COLO668 (cell line): ENCODE measurements around the gene TMEM106C.
"Not testable (repeated sequence)": the region's sequence is repeated elsewhere in the genome, so short reads cannot be mapped to it uniquely, and the experiment has no call there.

ENCODE experiments used
- DNase-seq: peaks from one replicate; lab custom pipeline; 2025; ENCODE audit not compliant: unreplicated experiment; lab: John Stamatoyannopoulos, UW

The TMEM106C gene

DNA sequence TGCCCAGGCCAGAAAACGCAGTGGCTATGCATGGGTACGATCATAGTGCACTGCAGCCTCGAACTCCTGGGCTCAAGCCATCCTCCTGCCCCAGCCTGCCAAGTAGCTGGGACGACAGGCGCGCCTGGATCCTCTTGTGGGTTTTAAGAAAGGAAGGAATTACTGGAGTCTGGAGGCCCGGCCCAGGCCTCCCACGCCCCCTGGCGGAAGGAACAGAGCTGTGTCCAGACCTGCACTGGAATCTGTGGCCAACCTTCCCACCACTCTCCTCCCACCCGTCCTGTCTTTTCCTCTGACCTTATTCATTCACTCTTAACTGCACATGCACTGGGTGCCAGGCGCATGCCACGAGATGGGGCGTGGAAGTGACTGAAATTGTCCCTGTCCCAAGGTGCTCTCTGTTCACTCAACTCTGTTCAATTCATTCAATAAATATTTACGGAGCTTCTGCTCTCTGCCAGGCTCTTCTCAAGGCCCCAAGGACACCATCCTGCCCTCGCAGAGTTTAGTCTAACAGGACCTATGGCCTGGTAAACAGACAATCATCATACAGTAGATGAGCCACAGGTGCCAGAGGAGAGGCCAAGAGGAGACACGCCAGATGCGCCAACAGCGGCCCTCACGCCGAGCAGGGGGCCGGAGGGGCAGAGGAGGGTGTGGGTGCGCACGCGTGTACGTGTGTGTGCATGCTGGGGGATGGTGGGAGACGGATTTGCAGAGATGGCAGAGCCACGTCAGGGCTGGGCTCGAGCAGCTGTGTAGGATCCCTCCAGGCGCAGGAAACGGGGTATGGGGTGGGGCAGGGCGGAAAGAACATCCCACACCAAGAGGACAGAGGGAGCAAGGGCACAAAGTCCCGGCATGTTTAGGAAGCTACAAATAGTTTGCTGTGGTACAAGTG, 13.7 kb upstream of the TMEM106C start:
- DNase-seq: peak; percentile 41

DNA sequence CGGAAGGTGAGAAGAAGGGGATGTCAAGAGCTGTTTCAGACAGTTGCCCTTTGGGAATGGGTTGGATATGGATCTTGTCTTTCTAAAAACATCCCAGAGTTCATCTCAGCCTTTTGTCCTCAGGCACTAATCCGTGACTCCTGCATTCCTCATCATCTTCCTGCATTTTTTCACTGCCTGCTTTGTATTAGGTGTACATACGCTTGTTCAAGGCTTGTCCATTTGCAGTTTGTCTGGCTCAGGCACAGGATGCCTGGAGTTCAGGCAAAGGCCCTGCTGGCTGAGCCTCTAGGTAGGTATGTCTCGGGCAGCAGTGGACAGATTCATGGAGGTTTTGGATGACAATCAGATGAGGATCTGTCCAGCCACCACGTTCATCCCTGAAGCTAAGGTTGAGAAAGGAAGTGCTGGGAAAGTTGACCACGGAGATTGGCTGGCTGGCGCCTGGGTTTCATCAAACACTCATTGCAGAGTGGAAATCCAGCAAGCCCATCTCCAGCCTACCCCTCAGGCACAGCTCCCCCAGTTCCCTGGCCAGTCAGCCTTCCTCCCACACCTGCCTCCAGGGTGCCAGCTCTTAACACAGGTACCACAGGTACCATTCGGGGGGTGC, 12.4 kb upstream of the TMEM106C start:
- DNase-seq: no peak

DNA sequence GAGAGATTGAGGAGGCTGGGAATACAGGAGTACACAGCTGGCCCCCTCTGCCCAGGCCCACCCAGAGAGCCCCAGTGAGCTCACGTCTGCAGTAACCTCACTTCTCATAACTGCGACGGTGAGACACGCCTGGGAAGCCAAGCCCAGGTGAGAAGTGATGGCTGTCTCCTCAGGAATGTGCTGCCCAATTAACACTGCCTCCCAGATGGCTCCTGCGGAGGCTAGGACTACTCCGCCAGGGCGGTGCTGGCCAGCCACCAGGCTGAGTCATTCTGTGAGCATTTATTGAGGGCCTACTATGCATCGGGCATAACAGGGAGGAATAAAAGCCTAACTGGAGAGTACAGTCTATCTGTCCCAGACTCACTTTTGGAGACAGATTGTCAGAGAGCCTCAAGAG, 9.3 kb upstream of the TMEM106C start:
- DNase-seq: no peak

DNA sequence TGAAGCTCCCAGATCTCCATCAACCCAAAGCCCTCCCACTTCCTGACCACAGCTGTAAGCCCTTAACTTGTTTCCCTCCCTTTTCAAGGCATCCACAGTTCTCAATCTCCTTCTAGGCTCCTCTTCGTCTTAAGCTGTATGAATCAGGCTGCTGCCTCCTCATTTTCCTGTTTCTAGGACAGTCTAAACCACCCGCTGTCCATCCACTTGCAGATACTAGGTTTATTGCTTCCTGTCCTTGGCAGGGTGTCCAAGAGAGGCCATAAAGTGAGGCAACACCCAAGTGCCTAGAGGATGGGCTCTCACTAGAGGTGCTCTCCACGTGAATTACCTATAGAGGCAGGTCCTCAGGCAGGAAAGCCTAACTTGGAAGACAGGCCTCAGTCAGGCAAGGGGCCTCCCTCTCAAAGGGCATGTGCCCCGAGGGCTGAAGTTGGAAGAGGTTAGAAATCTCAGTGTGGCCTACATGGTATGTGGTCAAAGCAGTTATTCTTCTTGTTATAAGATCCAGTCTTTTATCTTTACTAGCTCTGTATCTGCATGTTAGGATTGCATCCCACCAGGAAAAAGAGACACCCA, 8.8 kb upstream of the TMEM106C start:
- DNase-seq: no peak

DNA sequence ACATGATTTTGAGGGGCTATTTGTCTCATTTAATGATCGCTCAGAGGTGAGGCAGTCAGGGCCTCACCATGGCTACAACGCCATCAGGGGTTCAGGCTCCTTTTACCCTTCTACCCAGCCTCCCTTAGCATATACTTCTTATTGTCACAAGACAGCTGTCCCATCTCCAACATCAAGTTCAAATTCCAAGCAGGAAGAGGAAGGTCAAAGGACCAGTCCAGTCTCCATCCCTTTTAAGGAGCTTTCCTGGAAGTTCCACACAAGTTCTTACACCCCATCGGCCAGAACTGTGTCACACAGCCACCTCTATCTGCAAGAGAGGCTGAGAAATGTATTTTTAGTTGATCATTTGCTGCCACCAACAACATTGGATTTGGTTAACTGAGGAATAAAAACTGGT, 8.3 kb upstream of the TMEM106C start:
- DNase-seq: no peak

DNA sequence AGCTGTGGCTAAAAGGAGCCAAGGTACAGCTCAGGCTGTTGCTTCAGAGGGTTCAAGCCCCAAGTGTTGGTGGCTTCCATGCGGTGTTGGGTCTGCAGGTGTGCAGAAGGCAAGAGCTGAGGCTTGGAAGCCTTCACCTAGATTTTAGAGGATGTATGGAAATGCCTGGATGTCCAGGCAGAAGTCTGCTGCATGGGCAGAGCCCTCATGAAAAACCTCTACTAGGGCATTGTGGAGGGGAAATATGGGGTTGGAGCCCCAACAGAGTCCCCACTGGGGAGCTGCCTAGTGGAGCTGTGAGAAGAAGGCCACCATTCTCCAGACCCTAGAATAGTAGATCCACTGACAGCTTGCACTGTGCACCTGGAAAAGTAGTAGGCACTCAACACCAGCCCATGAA, 5.7 kb upstream of the TMEM106C start:
- not testable (repeated sequence) for DNase-seq

DNA sequence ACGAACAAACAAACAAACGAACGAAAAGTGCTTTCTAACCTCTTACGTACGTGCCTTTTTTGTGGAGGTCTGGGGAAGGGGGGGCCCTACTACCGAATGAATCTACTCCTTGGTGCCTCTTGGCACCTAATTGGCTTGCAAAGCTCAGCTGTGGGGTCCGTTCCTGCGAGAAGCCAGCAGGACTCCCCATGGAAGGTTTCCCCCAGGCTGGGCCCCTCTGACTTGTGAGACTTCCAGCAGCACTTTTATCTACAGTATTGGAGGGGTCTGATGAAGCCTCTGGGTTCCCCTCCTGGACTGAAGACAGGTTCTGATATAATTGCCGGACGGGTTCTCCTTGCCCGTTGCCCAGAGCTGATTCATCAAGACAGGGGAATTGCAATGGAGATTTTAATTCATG, 1.2 kb upstream of the TMEM106C start:
- DNase-seq: no peak

DNA sequence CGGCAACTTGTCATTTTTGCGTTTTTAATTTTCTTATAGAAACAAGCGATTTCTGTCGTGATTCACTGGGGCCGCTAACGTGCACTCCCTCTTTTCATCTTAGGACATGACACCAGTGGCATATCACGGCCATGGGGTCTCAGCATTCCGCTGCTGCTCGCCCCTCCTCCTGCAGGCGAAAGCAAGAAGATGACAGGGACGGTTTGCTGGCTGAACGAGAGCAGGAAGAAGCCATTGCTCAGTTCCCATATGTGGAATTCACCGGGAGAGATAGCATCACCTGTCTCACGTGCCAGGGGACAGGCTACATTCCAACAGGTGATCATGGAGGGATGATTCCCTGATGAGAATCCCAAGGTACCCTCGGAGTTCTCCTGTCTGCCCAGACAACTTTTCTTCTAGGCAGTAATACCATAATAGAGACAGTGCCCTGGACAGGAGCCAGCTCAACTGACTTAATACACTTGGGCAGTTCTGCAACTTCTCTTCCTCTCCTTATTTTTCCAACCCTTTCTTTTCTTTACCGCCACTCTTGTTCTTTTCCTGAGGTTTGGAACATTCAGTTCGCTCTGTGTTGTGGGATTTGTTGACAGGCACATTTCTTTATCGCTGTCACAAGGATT, 821 bp downstream of the TMEM106C start:
- DNase-seq: peak; percentile 8

DNA sequence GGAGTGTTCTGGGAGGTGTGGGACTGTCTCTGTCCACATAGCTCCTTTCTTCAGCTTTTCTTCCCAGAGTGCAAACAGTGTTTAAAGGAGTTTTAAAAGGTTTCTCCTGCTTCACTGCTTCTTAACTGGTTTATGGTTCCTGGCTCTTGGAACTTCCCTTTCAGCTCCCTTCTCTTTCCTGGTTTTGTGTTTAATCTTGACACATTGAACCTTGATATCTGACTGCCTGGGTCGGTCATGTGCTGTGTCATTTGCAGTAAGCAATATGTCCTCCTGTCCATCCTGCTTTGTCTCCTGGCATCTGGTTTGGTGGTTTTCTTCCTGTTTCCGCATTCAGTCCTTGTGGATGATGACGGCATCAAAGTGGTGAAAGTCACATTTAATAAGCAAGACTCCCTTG, 2.2 kb downstream of the TMEM106C start:
- no peak for DNase-seq

DNA sequence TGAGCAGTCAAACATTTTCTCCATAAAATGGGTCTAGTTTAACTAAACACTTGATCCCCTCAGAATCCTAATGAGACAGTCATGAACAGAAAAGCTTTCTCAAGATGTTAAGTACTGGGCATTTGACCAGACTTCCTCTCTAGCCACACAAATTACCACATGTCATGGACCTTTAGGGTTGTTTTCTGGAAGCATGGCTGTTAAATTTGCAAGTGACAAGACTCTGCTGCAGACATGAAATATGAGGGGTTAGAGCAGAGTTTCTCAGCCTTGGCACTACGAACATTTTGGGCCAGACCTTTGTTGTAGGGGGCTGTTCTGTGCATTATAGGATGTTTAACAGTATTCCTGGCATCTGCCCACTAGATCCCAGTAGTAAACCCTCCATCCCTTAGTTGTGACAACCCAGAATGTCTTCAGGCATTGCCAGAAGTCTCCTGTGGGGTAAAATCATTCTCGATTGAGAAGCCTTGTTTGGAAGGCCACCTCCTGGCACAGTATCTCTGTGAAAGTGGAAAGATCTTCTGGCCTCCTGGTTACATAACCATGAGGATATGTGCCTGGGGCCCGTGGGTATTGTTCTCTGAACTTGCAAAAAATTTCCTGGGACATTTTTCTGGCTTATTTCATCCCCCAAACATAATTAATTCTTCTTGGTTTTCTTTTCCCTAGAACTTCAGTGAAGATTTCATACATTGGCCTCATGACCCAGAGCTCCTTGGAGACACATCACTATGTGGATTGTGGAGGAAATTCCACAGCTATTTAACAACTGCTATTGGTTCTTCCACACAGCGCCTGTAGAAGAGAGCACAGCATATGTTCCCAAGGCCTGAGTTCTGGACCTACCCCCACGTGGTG, 4.3 kb downstream of the TMEM106C start:
- DNase-seq: no peak

DNA sequence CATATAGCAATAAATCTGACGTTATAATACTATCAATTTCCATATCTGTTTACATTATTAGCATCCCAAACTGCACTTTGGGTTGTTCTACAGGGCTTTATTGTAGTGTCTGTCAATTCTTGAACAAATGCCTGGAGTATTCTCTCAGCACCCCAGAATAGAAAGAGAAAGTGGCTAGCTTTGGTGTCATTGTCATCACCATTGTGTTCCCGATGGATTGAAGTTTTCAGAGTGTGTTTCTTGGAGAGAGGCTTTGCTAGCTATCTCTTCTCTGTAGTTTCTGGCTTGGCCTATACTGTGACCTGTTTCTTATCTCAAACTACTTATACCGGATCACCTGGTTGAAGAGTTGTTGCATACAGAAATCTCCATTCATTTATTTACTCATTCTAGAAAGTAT, 6.4 kb downstream of the TMEM106C start:
- DNase-seq: no peak

DNA sequence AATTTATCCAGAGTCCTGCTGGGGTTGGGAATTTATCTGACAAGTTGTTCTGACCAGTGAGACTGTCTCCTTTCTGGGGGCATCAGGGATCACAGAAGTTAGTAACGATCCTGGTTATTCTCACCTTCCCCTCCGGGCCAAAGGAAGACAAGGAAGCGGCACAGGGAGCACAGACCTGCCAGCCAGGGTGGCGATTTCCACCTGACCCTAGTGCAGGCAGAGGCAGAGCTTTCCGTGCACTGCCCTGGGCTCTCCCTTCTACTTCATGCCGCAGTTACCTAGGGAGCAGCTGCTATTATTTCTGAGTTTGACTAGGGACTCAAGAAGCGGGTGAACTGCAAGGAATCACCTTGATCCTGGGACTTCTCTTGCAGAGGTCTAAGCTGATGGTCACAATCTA, 7.4 kb downstream of the TMEM106C start:
- no peak for DNase-seq

DNA sequence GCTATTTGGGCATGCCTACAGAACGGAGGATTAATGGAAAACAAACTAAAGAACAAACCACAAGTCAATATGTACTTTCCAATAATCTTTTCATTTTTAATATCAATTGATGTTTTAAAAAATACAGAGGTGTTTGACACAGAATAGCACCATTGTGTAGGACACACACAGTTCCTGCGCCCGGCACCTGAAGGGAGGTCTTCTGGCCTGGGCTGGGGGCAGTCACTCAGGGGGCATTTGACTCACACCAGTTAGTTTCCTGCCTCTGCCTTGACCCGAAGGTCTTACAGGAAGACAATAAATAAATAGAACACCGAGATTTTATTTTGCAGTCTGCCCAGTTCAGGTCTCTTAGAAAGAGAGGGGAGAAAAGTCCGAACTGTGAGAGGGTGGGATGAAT, 9.5 kb downstream of the TMEM106C start:
- no peak for DNase-seq

DNA sequence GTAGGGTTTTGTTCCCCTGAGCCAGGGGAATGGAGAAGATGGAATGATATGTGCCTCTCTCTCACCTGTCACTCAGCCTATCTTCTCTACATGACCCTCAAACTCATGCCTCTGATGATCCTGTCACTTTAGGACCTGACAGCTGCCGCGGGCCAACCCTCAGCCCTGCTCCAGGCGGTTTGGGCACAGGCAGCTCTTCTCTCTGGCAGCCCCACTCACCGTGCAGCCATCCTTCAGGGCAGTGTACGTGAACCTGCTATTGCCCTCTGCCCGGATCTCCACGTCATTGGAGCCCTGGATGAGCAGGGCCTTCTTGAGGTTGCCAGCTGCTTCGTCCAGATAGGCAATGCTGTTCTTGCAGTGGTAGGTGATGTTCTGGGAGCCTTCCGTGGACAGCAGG, 10.5 kb downstream of the TMEM106C start:
- DNase-seq: no peak

DNA sequence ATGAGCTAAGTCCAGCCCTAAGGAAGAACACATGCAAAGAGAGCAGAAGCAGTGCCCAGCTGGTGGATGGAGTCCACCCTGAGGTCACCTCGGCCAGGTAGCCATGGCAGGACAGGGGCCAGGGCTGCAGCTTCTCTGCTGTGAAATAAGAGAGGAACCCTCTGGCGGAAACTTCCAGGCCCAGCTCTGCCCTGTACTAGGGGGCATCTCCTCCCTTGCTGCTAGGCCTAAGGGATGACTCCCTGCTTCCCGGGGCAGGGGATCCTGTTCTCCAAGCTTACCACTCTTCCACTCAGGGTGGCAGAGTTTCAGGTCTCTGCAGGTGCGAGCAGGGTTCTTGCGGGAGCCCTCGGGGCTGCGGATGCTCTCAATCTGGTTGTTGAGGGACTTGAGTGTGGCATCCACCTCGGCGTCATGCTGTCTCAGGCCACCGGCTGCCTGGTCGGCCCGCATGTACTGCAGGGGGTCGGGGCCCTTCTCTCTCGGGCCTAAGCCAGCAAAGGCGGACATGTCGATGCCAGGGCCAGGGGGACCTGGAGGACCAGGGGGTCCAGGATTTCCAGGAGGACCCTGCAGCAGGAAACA, 11.7 kb downstream of the TMEM106C start:
- DNase-seq: no peak

DNA sequence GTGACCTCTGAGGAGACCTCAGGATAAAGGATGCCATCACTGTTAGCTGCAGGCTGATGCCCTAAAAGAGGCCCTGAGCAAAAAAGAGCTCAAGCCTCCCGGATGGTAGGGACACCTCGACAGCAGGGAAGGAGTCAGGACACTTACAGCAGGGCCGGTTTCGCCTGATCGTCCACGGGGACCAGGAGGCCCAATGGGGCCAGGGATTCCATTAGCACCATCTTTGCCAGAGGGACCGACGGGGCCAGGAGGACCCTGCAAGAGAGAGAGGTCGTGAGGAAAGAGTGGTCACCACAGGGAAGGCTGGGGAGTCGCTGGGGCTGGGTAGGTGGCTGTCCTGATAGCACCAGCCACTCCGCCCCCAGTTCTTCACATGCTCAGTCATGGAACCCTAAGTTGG, 12.4 kb downstream of the TMEM106C start:
- no peak for DNase-seq

DNA sequence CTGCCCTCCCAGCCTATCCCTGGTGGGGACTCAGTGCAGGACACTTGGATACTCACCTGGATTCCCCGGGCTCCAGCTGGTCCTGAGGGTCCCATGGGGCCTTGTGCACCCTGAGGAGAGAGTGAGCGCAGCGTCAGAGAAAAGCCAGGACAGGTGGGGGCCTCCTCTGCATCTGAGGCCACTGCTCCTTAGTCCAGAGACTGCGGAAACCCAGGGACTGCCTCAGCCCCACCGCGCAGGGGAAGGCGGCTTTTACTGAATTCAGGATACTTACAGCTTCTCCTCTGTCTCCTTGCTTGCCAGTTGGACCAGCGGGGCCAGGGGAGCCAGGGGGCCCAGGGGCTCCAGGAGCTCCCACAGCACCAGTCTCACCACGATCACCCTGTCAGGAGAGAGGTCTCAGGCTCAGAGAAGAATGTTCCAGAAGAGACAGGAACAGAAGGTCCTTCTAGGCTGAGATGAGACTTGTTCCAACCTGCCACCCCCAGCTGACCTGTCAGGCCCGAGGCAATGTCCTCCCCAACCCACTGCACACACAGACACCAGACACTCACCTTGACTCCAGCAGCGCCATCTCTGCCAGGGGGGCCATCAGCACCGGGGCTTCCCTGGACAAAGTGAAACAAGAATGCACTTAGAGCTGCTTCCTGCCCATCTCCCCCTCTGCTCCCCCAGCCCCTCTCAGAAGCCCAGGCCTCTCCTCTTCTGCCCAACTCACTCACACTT, 13.8 kb downstream of the TMEM106C start:
- no peak for DNase-seq

DNA sequence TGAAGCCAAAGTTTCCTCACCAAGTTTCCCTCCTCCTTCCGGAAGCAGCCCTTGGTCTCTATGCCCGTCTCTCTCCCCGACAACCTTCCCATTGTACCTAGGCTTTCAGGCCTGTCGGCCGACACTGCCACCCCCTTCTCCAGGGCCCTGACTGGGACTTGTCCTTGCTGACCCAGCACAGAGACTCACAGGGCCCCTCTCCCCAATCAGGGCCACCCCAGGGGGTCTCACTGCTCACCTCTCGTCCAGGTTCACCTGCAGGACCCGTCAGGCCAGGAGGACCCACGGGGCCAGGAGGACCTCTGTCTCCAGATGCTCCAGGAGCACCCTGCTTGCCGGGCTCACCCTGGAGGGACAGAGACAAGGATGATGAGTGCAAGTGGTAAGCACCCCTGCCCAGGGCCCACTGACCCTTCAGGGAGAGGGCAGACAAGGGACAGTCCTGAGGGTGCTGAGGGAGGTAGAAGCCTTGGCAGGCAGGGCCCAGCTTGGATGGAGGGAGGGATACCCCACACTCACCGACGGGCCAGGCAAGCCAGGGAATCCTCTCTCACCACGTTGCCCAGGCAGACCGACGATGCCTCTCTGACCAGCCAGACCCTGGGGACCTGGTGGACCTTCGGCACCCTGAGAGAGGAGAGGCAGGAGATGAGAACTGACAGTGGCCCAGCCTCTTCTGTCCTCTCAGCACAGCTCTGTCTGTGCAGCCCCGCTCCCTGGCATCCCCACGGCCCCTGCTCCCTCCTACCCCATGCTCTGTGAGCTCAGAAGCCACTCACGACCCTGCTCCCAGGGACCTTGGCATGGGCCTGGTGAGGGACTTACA, 14.6 kb downstream of the TMEM106C start:
- no peak for DNase-seq

DNA sequence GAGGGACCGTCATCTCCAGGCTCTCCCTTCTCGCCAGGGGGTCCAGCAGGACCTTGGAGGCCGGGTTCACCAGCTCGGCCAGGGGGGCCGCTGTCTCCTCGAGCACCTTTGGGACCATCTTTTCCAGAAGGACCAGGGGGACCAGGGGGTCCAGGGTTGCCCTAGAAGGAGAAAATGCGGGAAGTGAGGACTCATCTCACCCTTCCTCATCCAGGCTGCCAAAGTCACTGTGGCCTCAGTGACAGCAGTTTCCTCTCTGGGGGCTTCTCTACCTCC, 15.1 kb downstream of the TMEM106C start:
- no peak for DNase-seq
